A549 (cell line): ENCODE measurements around the gene LGR4. TPM values are rescaled to one million over a fixed set of nuclear protein-coding genes. Genes with fewer than 3 reads are reported as not detected.
A peak's percentile ranks its signal among the peaks of the same experiment; 100 is the strongest.

Source experiments
- ATAC-seq, 2 experiments: fragments of 200-7000 bp in 1 of 2; fragments of >200 bp in 1 of 2; cut with Nextera tagmentation in 1 of 2; cut with Tn5 transposase in 1 of 2; 3 replicates each; pipeline versions ENCODE4 v1.8.0 to v1.9.1; 2018 to 2020; ENCODE audit warnings: mild to moderate bottlenecking in 1 of 2, moderate library complexity in 1 of 2
- CTCF ChIA-PET: fragments of 300-600 bp; sonication (Branson Sonifier 250); formaldehyde crosslinking; extraction: SDS; loops from one replicate; lab custom pipeline; 2021; ENCODE audit warnings: antibody characterized with exemption, inconsistent platforms; lab: Yijun Ruan, JAX
- POLR2A ChIA-PET: fragments of 350-600 bp; formaldehyde crosslinking; extraction: SDS; loops from one replicate; lab custom pipeline; 2021; ENCODE audit warnings: antibody characterized with exemption, inconsistent platforms; lab: Yijun Ruan, JAX
- DNase-seq, 2 experiments: peaks; one replicate each; pipeline versions ENCODE4 v3.0.0 to v3.0.0-alpha.2; 2011 to 2016; ENCODE audit warnings: low read depth in 1 of 2, low spot score in 1 of 2
- FAIRE-seq: peaks from 2 replicates; lab custom pipeline; 2011; peaks lifted over from hg19 to GRCh38; lab: Jason Lieb, UNC
- H3K27ac ChIP-seq, 2 experiments: fragments of >200 bp; sonication (Bioruptor Twin); formaldehyde crosslinking; 3 replicates each; pipeline ENCODE4 v1.5.1; 2016 to 2017
- H3K4me1 ChIP-seq: fragments of >200 bp; sonication (Bioruptor Twin); formaldehyde crosslinking; 3 replicates; pipeline ENCODE4 v1.6.1; 2016
- H3K4me2 ChIP-seq: fragments of >200 bp; sonication (Bioruptor Twin); formaldehyde crosslinking; 3 replicates; pipeline ENCODE4 v1.6.1; 2016
- H3K4me3 ChIP-seq: fragments of >200 bp; sonication (Bioruptor Twin); formaldehyde crosslinking; 3 replicates; pipeline ENCODE4 v1.5.1; 2016
- H3K9me3 ChIP-seq: fragments of >200 bp; sonication (Bioruptor Twin); formaldehyde crosslinking; 3 replicates; pipeline ENCODE4 v1.6.1; 2016
- BCL3 ChIP-seq: fragments of >200 bp; sonication (Bioruptor Twin); formaldehyde crosslinking; IDR thresholded peaks from 3 replicates; pipeline ENCODE4 v1.6.1; 2016
- CHD4 ChIP-seq: fragments of 200-600 bp; sonication (generic); IDR thresholded peaks from 2 replicates; pipeline ENCODE4 v1.6.1; 2016; ENCODE audit warnings: antibody characterized with exemption, mild to moderate bottlenecking, borderline replicate concordance
- CTCF ChIP-seq: fragments of >200 bp; sonication (Bioruptor Twin); formaldehyde crosslinking; IDR thresholded peaks from 3 replicates; pipeline ENCODE4 v1.5.1; 2016
- EHMT2 ChIP-seq: fragments of 200-600 bp; sonication (generic); IDR thresholded peaks from 2 replicates; pipeline ENCODE4 v1.6.1; 2016; ENCODE audit warnings: antibody characterized with exemption, low read depth, mild to moderate bottlenecking, moderate library complexity
- FOSL2 ChIP-seq, 2 experiments: fragments of 450-650 bp in 1 of 2; fragments of >200 bp in 1 of 2; sonication (Bioruptor Twin) in 1 of 2; formaldehyde crosslinking; IDR thresholded peaks; 2 replicates each; pipeline versions ENCODE4 v1.5.0 to v1.6.1; 2016 to 2020; ENCODE audit warnings: mild to moderate bottlenecking in 1 of 2, moderate library complexity in 1 of 2
- HES2 ChIP-seq: fragments of >200 bp; sonication (Bioruptor Twin); formaldehyde crosslinking; IDR thresholded peaks from 2 replicates; pipeline ENCODE4 v1.6.1; 2016
- HMGXB4 ChIP-seq: fragments of 250-450 bp; sonication (Bioruptor Pico); IDR thresholded peaks from 2 replicates; pipeline ENCODE4 v1.5.0; 2021; ENCODE audit warnings: mild to moderate bottlenecking, moderate library complexity, borderline replicate concordance
- MAFK ChIP-seq: fragments of 450-650 bp; IDR thresholded peaks from 2 replicates; pipeline ENCODE4 v1.6.1; 2014; ENCODE audit not compliant: partially characterized antibody
- RFX5 ChIP-seq: fragments of 450-650 bp; IDR thresholded peaks from 2 replicates; pipeline ENCODE4 v1.7.1; 2014; ENCODE audit warnings: antibody characterized with exemption, mild to moderate bottlenecking, moderate library complexity
- RNF2 ChIP-seq: fragments of 200-600 bp; sonication (generic); IDR thresholded peaks from 2 replicates; pipeline ENCODE4 v1.6.1; 2016; ENCODE audit warnings: low read depth, mild to moderate bottlenecking, antibody characterized with exemption, moderate library complexity, borderline replicate concordance
- SREBF2 ChIP-seq: fragments of 450-650 bp; IDR thresholded peaks from 2 replicates; pipeline ENCODE4 v1.6.1; 2014; ENCODE audit warnings: mild to moderate bottlenecking, moderate library complexity
- USF2 ChIP-seq: fragments of 450-650 bp; IDR thresholded peaks from 2 replicates; pipeline ENCODE4 v1.6.1; 2014; ENCODE audit warnings: antibody characterized with exemption
- ZFP36 ChIP-seq: fragments of 450-650 bp; IDR thresholded peaks from 2 replicates; pipeline ENCODE4 v1.6.1; 2014; ENCODE audit warnings: borderline replicate concordance; ENCODE audit not compliant: partially characterized antibody
- ZSCAN20 ChIP-seq: fragments of 250-450 bp; sonication (Bioruptor Pico); IDR thresholded peaks from 2 replicates; pipeline ENCODE4 v1.8.0; 2022; ENCODE audit warnings: mild to moderate bottlenecking, moderate library complexity
- WGBS: methylation state at CpG from one replicate; pipeline ENCODE4 v1.1.6; 2017; ENCODE audit errors: missing lambda C conversion rate; 5-methylcytosine and 5-hydroxymethylcytosine counted together
- polyA plus RNA-seq, 4 experiments: library from polyadenylated mRNA; depleted of rRNA in 3 of 4; stranded (reverse); fragments of >200 nt; fragmentation: RNase III in 1 of 4; extraction: RNeasy Plus Mini Kit Qiagen cat#74134 plus additional on column Dnase treatment in 1 of 4; gene quantifications; 2 replicates in 3 of 4; 3 replicates in 1 of 4; pipeline ENCODE4 v1.2.3, GENCODE V29; 2011 to 2017

Gene LGR4
- polyA plus RNA-seq, 2 of the 4 experiments (the other 2 are of a cell fraction) = 41.2 to 130 TPM

- TF ChIP-seq CTCF (no peak), FOSL2 (IDR thresholded peaks at IDR 0.05) (no peak), FOSL2 (CRISPR knock-in tag; IDR thresholded peaks at IDR 0.05) (no peak), RNF2 (no peak), HMGXB4 (no peak), HES2 (no peak)
Measured at GRCh38 chr11:27505781-27506180, 33.2 kb upstream of the LGR4 start (continued).

GRCh38 chr11:27504205-27504604 is 31.6 kb upstream of the LGR4 start:
- no peaks in the 10 kb centered on the region for H3K9me3 ChIP-seq
- H3K4me2 ChIP-seq = no peak overlapping the region
- TF ChIP-seq MAFK (no peak), SREBF2 (no peak)
- ChIA-PET CTCF (interaction anchor here (0.8 kb wide), 1 partner anchor 320 kb away, joined by 3 read pairs; no protein-coding TSS in a partner anchor), POLR2A (no interaction called here)
- H3K4me3 ChIP-seq = no peak overlapping the region
- no peak overlapping the region for H3K27ac ChIP-seq
- ATAC-seq (no peak), DNase-seq (no peak), FAIRE-seq (no peak)
- 83% methylated on average over 2 of the region's 2 CpGs for WGBS
- peaks cover 18% of the 10 kb centered on the region for H3K4me1 ChIP-seq

GRCh38 chr11:27501100-27501499 is 28.5 kb upstream of the LGR4 start:
- Histone ChIP-seq H3K9me3 (no peaks in the 10 kb centered on the region), H3K27ac (no peak overlapping the region), H3K4me2 (no peak overlapping the region), H3K4me1 (peaks cover 22% of the 10 kb centered on the region), H3K4me3 (no peak overlapping the region)
- TF ChIP-seq RFX5 (no peak), MAFK (peak; percentile 73)
- no peak for DNase-seq
- FAIRE-seq = no peak
- CTCF ChIA-PET = interaction anchor here (1.0 to 8.0 kb wide), 4 partner anchors 18 to 343 kb away, joined by 3 to 73 read pairs (median 4); no protein-coding TSS in a partner anchor
- POLR2A ChIA-PET = no interaction called here
- no peak for ATAC-seq

GRCh38 chr11:27497911-27498310 is 25.3 kb upstream of the LGR4 start:
- POLR2A ChIA-PET = no interaction called here

More at GRCh38 chr11:27497911-27498310, 25.3 kb upstream of the LGR4 start:
- H3K4me1 ChIP-seq = peaks cover 15% of the 10 kb centered on the region
- TF ChIP-seq CTCF (no peak), USF2 (no peak), ZSCAN20 (CRISPR knock-in tag) (no peak), HMGXB4 (no peak), SREBF2 (no peak), EHMT2 (no peak), CHD4 (no peak), ZFP36 (no peak), BCL3 (no peak)
- TF ChIP-seq, all 56 proteins: peak for 0
- FAIRE-seq (no peak), DNase-seq (no peak), ATAC-seq (no peak)
- H3K4me2 ChIP-seq = no peak overlapping the region
- H3K27ac ChIP-seq = no peak overlapping the region
- CTCF ChIA-PET = interaction anchor here (0.9 to 8.0 kb wide), 13 partner anchors 10 to 593 kb away, joined by 3 to 73 read pairs (median 4); partner anchors contain the start of gene LGR4
- H3K4me3 ChIP-seq = no peak overlapping the region
- 87% methylated on average over 1 of the region's 1 CpG for WGBS
- H3K9me3 ChIP-seq = no peaks in the 10 kb centered on the region
